22Rv1 (cell line): ENCODE data around the gene ERO1A.

Experiments used
- CTCF ChIP-seq: fragments of 450-650 bp; IDR thresholded peaks from 2 replicates; pipeline ENCODE4 v1.5.1; 2017; ENCODE audit warnings: mild to moderate bottlenecking
- ZFX ChIP-seq: fragments of 450-650 bp; IDR thresholded peaks from 2 replicates; pipeline ENCODE4 v1.6.1; 2017; ENCODE audit warnings: antibody characterized with exemption, borderline replicate concordance

- TF ChIP-seq CTCF (no peak), ZFX (no peak)
These were observed 8.3 kb upstream of the ERO1A start for GRCh38 chr14:52703664-52704063.
